ENCODE data around the gene SNTG2. TPM values are rescaled to one million over a fixed set of nuclear protein-coding genes. Genes with fewer than 3 reads are reported as not detected.

Gene SNTG2
- total RNA-seq, 1 donor from 2014 or later, result not detected

DNA sequence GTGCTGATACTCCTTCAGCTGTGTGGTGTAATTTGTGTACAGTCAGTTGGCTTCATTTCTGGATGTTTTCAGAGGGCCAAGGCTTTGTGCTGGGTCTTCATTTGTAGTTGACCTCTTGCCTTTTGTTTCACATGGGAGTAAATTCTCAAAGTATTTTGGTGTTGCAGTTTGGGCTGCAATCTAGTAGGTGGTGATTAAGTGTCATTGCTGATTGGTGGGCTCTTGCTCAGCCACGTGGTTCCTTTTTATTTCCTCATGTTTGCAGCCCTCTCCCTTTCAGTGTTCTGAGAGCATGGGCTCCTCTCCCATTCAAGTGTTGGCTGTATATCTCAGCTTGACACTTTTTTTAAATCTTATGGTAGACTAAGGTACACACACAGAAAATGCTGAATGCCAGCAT, 96.8 kb downstream of the SNTG2 start:
- no peak for DNase-seq (ENCODE audit: low read depth in 2 of 2)

DNA sequence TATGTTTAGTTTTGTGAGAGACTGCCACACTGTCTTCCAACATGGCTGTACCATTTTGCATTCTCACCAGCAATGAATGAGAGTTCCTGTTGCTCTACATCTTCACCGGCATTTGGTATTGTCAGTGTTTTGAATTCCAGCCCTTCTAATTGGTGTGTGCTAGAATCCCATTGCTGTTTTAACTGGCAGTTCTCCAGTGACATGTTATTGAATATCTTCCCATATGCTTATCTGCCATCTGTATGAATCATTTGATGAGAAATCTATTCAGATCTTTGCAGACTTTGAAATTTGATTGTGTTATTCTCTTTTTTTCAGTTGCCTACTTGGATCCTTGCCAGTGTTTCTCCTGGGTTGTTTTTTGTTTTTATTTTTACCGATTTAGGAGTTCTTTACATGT, 99.0 kb downstream of the SNTG2 start:
- peak; percentile 78 for DNase-seq (ENCODE audit: low read depth in 2 of 2)

DNA sequence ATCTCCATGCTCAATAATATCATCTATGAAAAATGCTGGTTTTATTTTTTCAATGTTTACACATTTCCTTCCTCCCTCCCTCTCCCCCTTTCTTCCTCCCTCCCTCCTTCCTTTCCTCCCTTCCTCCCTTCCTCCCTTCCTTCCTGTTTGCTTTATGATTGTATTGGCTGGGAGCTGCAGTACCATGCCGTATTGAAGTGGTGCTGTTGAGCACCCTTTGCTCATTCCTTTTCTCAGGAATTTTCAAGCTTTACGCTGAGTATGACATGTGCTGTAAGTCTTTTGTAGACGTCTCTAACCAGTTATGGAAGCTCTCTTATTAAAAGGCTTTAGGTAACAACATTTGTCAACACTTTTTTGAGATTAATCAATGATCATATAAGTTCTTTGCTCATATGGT, 100.4 kb downstream of the SNTG2 start:
- DNase-seq (ENCODE audit: low read depth in 2 of 2), result no peak

DNA sequence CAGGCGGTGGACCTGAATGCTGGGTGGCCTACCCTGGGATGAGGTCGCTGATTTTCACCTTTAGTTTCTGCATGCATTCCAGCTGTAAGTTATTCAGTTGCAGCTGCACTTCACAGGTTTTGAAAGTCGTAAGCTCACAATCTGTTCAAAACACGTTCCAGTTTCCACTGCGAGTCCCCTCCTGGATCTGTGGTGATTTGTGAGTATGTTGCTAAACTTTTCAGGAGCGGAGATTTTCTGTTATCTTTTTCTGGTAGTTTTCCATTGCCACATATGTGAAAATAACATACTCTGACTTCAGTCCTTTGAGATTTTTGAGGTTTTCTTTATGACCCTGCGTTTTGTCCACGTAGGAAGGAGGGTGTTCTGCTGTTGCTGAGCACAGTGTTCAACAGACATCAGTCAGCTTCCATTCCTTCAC, 102.1 kb downstream of the SNTG2 start:
- DNase-seq (ENCODE audit: low read depth in 2 of 2), result peak in 1 of 2 donors; percentile 4

DNA sequence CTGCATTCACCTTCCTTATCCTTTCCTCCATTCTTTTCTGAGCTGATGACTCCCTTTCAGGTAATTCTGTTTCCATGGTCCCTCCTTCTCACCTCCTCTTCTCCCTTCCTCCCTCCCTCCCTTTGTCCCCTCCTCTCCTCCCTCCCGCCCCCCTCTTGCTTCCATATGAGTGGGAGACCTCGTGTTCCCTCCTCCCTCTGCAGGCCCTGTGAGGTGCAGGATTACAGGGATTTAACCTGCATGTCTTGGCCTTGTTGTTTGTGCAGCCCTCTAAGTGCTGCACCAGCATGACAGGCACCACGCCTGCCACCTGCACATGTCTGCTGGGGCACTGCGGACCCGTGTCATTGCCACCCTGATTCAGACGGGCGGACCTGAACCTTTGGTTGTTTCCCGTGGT, 103.1 kb downstream of the SNTG2 start:
- DNase-seq (ENCODE audit: low read depth in 2 of 2), result no peak

DNA sequence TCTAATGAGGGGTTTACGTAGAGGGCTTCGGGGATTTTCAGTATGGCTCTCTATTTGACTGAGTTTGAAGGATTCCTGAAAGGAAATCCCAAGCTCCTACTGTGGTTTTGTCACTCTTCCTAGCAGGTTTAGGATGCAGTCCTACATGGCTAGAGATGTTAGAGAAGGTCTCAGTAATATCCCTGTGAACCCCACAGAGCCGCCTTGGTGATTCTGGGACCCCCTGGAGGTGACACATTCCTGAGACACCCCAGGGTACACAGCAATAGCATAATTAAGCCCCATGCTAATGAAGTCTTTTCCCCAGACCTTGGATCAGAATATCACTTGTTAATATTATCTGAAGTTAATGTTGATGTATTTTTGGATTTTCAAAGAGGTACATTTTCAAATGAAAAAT, 103.8 kb downstream of the SNTG2 start:
- DNase-seq (ENCODE audit: low read depth in 2 of 2), result no peak

DNA sequence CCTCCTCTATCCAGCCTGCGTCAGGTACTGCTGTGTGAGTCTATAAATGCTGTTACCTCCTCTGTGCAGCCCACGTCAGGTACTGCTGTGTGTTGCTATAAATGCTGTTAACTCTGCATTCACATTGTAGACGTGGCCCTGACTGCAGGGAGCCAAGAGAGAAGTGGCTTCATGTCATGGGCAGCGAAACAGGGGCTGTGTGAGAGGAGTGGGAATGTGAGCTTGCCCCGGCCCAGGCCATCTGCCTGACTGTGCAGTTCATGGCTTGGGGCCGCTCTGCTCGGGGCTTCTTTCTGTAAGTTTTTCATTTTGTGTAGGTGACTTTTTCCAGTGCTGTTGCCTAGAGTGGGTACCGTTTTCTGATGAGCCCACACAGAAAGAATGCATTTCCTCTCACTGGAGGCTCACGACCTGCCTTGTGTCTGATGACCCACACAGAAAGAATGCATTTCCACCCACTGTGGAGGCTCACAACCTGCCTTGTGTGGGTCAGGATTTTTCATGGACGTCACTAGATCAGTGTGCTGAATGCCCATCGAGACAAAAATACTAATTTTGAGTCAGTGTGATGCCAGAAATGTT, 104.5 kb downstream of the SNTG2 start:
- DNase-seq (ENCODE audit: low read depth in 2 of 2), result peak; percentile 46 to 56

DNA sequence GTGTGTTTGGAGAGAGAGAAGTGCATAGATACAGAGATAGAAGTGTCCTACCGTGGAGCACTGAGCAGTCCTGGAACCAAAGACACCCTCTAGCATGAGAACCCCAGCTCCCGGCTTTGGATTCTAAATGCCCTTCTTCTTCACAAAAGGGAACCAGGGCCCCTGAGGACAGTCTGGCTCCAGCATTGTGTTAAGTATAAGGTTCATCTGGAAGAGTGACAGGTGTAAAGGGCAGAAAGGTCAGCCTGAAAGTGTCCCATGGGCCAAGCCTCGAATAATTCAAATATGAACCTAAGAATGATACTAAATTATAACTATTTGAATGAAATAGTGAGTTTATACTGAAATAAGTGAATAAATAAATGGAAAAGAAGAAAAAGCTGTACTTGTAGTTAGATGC, 109.7 kb downstream of the SNTG2 start:
- DNase-seq (ENCODE audit: low read depth in 2 of 2), result no peak

DNA sequence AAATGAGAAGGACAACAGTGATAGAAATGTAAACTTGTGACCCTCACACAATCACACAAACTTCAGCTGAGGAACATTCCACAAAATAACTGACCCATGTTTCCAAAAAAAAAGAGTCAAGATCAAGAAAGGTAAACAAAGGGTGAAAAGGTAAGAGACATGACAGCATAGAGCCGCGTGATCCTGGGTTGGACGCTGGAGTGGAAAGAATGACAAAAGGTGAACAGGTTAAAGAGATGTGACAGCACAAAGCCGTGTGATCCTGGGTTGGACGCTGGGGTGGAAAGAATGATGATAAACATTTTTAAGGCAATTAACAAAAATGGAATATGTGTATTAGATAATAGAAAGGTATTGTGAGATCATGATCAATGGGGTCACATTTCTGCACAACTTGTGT, 110.3 kb downstream of the SNTG2 start:
- peak; percentile 8 to 92 for DNase-seq (ENCODE audit: low read depth in 2 of 2)

DNA sequence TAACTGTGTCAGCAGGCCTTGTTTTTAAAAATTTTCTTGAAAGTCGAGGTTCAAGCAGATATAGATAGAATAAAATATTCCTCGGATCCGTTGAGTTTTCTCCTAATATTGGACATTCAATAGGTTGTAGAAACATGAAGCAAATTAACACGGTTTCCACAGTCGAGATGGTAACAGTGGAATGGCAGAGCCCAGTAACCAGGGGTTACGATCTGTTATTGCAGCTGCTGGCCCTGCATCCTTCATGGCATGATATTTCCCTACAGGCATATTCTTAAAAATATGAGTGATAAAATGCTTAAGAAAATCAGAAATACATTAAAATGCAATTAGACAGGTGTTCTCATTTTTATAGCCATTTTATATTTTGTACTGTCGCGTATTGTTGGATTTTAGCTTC, 117.6 kb downstream of the SNTG2 start:
- DNase-seq (ENCODE audit: low read depth in 2 of 2), result no peak

DNA sequence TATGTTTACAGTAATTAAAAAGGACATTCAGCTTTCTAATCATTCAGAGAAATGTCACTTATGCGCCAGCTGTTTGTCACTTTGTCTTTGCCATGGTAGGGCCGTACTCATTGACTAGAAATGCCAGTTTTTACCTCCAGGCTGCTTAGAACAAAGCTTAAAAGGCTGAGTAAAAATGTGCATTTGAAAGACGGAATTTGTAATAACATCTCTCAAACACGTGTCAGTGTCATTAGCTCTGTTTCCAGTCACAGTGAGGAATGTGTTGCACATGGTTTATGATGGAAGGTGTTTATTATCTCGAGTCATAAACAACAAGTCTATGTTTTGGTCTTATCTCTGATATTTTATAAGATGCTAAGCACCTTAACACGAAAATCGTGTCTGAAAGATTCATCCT, 118.2 kb downstream of the SNTG2 start:
- DNase-seq (ENCODE audit: low read depth in 2 of 2), result no peak

DNA sequence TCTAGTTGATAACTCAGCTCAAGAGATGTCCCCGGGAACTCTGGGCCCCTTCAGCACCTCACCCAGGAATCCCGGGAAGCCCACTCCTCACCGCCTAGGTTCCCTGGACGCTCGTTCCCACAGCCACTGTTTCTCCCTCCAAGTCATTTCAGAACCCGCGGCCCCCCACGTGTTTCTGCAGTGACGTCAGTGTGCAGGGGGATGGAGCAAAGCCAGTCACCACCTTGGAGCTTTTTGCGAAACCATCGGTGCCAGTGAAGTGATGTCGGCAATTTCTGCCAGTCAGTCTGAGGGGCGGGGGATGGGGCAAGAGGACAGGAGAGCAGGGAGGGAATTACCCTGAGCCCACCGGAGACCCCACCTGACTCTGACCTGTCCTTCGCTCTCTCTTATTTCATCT, 119.2 kb downstream of the SNTG2 start:
- DNase-seq (ENCODE audit: low read depth in 2 of 2), result no peak

DNA sequence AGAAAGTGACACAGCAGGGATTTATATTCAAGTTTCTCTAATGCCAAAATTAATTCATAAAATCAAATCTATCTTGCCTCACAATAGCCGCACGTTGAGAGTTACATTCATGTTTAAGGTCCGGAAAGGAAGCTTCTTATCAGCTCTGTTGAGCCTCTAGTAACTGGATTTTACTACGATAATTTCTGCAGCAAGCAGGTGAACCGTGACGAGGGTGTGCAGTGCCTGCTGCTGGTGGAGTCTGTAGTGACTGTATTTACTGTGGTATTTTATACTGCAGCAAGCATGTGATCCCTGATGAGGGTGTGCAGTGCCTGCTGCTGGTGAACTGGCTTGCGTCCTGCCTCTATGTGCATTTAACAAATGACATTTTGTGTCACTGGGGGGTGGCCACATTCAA, 120.0 kb downstream of the SNTG2 start:
- no peak for DNase-seq (ENCODE audit: low read depth in 2 of 2)

DNA sequence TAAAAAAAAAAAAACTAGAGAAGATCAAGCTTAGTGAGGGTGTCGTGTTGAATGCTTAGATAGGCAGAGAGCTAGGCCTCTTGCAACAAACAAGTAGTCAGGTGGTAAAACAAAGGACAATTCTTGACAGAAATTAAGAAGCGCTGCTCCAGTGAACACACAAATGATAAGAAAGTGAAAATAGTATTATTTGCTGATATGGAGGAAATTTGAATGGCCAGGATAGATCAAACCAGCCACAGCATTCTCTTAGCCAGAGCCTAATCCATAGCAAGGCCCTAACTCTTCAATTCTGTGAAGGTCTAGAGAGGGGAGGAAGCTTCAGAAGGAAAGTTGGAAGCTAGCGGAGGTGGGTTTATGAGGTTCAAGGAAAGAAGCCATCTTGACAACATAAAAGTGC, 121.0 kb downstream of the SNTG2 start:
- DNase-seq (ENCODE audit: low read depth in 2 of 2), result no peak

DNA sequence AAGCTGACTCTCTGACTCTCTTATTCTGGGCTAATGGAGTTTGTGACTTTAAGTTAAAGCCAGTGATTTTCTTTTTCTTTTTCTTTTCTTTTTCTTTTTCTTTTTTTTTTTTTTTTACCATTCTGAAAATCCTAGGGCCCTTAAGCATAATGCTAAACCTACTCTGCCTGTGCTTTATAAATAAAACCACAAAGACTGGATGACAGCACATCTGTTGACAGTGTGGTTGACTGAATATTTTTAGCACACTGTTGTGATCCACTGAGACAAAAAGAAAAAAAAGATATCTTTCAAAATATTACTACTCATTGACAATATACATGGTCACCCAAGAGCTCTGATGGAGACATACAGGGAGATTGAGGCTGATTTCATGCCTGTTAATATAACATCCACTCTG, 121.6 kb downstream of the SNTG2 start:
- no peak for DNase-seq (ENCODE audit: low read depth in 2 of 2)

DNA sequence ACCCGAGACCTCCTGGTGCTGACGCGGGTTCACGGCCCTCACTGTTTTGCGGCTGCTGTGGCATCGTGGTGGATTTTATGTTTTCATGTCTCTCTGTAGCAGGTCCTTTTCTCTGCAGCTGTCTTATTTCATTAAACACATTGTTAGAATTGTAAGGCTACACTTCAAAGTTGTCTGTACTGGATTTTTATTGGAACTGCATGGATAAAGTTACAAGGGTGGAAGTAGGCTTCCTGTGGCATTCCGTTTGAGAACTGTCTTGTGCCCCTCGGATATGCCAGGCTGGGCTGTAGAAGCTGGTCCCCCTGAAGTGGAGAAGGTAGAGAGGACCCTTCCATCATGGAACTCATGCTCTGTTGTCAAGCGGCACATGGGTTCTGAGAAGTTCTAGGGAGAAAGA, 127.3 kb downstream of the SNTG2 start:
- no peak for DNase-seq (ENCODE audit: low read depth in 2 of 2)

DNA sequence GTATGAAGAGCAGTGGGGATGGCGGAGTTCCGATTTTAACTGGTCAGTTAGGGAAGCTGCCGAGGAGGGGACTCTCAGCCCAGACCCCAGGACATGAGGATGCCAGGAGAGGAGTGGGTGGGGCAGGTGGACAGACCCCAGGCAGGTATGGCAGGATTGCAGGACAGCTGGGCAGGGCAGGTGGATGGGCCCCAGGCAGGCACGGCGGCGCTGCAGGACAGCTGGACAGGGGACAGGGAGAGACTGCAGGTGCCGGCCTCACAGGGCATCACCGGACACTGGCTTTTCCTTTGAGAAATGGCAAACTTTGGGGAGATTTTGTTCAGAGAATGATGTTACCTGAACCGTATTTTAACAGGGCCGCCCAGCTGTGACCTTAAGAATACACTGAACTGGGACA, 127.7 kb downstream of the SNTG2 start:
- no peak for DNase-seq (ENCODE audit: low read depth in 2 of 2)

DNA sequence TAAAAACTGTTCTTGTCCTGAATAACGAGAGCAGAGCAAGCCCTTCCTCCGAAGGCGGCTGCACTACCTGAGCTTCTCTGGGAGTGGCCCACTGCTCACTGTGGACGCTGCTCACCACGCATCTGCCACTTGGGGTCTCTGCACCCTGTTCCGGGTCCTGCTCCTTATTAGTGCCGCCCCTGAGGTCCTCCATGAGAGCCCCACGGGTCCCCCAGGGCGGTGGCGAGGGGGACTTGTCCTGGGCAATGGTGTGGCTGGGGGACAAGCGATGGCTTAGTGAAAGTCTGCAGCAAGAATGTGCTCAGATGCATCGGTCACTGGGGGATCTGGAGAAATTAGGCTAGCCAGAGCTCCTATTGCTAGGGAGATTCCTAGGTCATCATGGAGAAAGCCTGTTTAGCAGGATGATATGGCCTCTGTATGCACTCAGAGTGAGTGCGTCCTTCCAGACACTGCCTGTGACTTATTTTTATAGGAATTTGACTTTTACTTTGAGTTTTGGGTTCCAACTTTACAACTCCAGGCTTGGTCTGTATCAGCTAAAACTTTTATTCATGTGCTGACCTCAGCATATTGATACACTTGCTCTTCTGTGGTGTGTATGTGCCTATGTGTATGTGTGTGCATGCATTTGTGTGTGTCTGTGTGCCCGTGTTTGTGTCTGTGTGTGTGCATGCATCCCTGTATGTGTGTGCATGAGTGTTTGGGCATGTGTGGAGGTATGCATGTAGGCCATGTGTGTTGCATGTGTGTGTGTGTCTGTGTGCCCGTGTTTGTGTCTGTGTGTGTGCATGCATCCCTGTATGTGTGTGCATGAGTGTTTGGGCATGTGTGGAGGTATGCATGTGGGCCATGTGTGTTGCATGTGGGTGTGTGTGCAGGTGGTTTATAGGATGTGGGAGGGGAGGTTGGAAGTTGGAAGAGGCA, 129.5 kb downstream of the SNTG2 start:
- no peak for DNase-seq (ENCODE audit: low read depth in 2 of 2)

DNA sequence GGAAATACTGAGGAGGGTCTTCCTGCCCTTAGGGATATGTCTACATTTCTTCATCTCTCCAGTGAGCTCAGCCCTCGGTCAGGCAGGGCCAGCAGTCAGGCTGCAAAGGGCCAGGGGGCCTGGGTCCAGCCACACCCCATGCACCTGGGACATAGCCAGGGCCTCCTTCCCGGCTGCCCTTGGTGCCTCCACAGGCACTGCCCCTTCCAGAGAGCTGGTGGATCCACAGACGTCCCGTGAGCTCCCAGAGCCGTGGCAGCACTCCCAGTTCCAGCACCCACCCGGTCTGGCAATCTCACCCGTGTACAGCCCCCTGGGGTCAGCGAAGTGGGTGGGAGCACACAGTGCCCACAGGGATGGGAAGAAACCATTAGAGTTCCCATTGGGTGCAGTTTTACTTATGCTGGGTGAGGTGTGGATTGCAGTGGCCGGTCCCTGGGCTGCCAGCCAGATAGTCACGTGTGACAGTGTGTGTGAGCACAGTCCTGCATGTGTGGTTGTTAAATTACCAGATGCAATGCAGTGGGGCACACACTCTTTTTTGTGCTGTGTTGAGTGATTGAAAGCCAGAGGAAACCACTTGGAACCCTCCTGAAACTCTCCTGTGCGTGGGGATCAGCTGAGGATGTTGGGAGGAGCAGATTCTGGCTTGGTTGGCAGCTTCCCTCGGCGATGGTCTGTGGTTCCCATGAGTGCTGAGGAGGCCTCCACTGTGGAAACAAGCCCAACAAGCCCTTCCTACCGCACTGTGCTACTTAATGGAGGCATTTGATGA, 131.0 kb downstream of the SNTG2 start:
- peak; percentile 4 to 27 for DNase-seq (ENCODE audit: low read depth in 2 of 2)

DNA sequence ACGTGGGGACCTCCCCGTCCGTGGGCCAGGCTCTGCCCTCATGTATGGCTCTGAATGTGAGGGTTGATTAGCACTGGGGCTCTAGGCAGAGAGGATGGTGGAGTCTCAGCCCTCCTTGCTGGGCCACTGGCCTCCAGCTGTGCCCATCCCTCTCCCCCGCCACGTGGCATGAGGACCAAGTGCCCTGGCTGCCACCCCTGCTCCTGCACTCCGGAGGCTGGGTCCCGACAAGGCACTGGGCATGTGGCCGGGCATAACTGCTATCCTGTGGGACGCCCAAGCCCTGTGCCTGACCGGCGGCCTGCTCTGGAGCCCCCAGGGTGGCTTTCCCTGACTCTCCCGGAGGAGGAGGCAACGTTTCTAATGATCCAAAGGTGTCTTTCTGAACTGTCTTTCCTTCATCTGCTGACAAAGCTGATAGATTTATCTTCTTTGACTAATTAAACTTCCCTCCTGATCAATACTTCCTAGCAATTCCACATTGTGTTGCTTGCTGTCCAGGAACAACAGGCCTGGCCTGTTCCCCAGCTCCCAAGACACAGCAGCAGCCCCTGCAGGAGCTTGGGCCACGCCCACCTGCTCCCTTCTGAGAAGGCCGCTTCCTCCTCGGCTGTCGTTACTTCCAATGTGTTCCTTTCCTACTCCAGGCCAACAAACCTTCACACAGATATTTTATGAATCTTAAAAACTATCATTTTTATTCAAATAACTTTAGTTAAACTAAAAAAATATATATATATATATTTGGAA, 132.0 kb downstream of the SNTG2 start:
- DNase-seq (ENCODE audit: low read depth in 2 of 2), result no peak

DNA sequence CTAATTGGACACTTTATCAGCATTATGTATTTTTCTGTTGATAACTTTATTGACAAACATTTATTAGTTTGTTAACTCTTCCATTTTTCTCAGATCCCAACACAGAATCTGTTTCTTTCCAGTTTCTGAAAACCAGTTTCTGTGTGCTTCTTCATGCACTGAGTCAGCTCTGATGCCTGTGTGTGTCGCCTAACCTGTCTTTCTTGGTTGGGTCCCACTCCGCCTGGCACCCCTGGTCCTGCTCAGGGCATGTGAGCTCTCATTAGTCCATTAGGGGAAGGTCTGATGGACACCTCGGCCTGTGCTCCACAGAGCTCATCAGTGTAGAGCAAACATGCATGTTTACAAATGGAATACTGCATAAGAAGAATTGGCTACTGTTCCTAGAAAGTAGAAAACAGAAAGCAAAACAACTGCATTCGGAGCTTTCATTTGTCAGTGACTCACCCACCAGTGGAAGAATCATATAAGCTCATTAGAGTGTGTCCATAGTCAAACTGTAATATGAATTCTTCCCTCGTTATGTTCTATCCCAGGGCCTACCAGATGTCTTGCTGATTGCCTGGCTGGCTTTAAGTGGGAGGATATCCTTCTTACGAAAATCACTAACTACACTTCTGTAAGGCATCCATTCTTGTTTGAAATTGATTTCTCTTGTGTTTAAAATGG, 137.7 kb downstream of the SNTG2 start:
- no peak for DNase-seq (ENCODE audit: low read depth in 2 of 2)
